ENCODE data around the gene MRPL10.

MRPL10 gene

GRCh38 chr17:47873200-47874090, 42.1 kb upstream of the MRPL10 start:
- Histone ChIP-seq H3K4me1 (peaks cover 4 to 38% (median 14%) of the 10 kb centered on the region in 10 experiments; a peak in 17 of 20 replicates), H3K36me3 (no peaks in the 10 kb centered on the region), H4K20me1 (no peaks in the 10 kb centered on the region; a peak in 2 of 22 replicates), H3K4me2 (peak overlapping the region in 5 of 11 experiments; percentile 9 to 30 (median 21); a peak in 3 of 22 replicates), H3K27me3 (peaks cover 0 to 18% (median 4%) of the 10 kb centered on the region in 11 experiments; a peak in 10 of 22 replicates), H3K9ac (no peak overlapping the region), H3K9me3 (replicated peaks in 1 of 11) (no peaks in the 10 kb centered on the region), H3K4me3 (no peak overlapping the region), H3K27ac (no peak overlapping the region)
- TF ChIP-seq Cebpa-rat (IDR thresholded peaks at IDR 0.05), result no peak

GRCh38 chr17:47872651-47873161, 41.4 kb upstream of the MRPL10 start:
- H3K4me2 ChIP-seq, result no peak overlapping the region
- no peaks in the 10 kb centered on the region for H3K36me3 ChIP-seq
- peaks cover 0 to 18% (median 4%) of the 10 kb centered on the region in 11 experiments; a peak in 10 of 22 replicates for H3K27me3 ChIP-seq
- no peak for TF ChIP-seq Cebpa-rat (IDR thresholded peaks at IDR 0.05)
- H4K20me1 ChIP-seq, result no peaks in the 10 kb centered on the region; a peak in 2 of 22 replicates
- peaks cover 4 to 31% (median 11%) of the 10 kb centered on the region in 10 experiments; a peak in 17 of 20 replicates for H3K4me1 ChIP-seq
- H3K27ac ChIP-seq, result no peak overlapping the region
- H3K9ac ChIP-seq, result no peak overlapping the region
- no peaks in the 10 kb centered on the region for H3K9me3 ChIP-seq (replicated peaks in 1 of 11)
- no peak overlapping the region for H3K4me3 ChIP-seq

- no peak overlapping the region for H3K4me3 ChIP-seq
- H3K27ac ChIP-seq, result no peak overlapping the region
- peaks cover 0 to 25% (median 6%) of the 10 kb centered on the region in 10 experiments; a peak in 13 of 20 replicates for H3K4me1 ChIP-seq
- TF ChIP-seq Cebpa-rat (IDR thresholded peaks at IDR 0.05), result no peak; a peak in 1 of 22 replicates
- H3K9ac ChIP-seq, result no peak overlapping the region
- H3K4me2 ChIP-seq, result peak overlapping the region in 1 of 11 experiments; percentile 5; a peak in 1 of 22 replicates
- no peaks in the 10 kb centered on the region; a peak in 2 of 22 replicates for H4K20me1 ChIP-seq
- H3K9me3 ChIP-seq (replicated peaks in 1 of 11), result no peaks in the 10 kb centered on the region
- no peaks in the 10 kb centered on the region for H3K36me3 ChIP-seq
- peaks cover 0 to 18% (median 4%) of the 10 kb centered on the region in 11 experiments; a peak in 10 of 22 replicates for H3K27me3 ChIP-seq
Measured at GRCh38 chr17:47872019-47872650, 40.8 kb upstream of the MRPL10 start.

- Histone ChIP-seq H3K4me3 (no peak overlapping the region), H3K27me3 (peaks cover 0 to 18% (median 4%) of the 10 kb centered on the region in 11 experiments; a peak in 10 of 22 replicates), H3K4me2 (no peak overlapping the region), H3K27ac (no peak overlapping the region), H3K36me3 (no peaks in the 10 kb centered on the region), H4K20me1 (no peaks in the 10 kb centered on the region; a peak in 3 of 22 replicates), H3K4me1 (peaks cover 0 to 25% (median 6%) of the 10 kb centered on the region in 10 experiments; a peak in 11 of 20 replicates), H3K9ac (no peak overlapping the region), H3K9me3 (replicated peaks in 1 of 11) (no peaks in the 10 kb centered on the region)
- no peak for TF ChIP-seq Cebpa-rat (IDR thresholded peaks at IDR 0.05)
Measured at GRCh38 chr17:47871048-47871447, 39.7 kb upstream of the MRPL10 start.

- Histone ChIP-seq H3K9me3 (replicated peaks in 1 of 11) (no peaks in the 10 kb centered on the region), H3K36me3 (no peaks in the 10 kb centered on the region), H3K27me3 (peaks cover 0 to 18% (median 4%) of the 10 kb centered on the region in 11 experiments; a peak in 10 of 22 replicates), H3K4me1 (peaks cover 0 to 23% (median 6%) of the 10 kb centered on the region in 10 experiments; a peak in 11 of 20 replicates), H3K4me3 (no peak overlapping the region), H4K20me1 (no peaks in the 10 kb centered on the region; a peak in 3 of 22 replicates), H3K4me2 (no peak overlapping the region), H3K9ac (no peak overlapping the region), H3K27ac (no peak overlapping the region)
- TF ChIP-seq Cebpa-rat (IDR thresholded peaks at IDR 0.05), result no peak
Measured at GRCh38 chr17:47870056-47870455, 38.7 kb upstream of the MRPL10 start.

GRCh38 chr17:47869114-47869513, 37.8 kb upstream of the MRPL10 start:
- Histone ChIP-seq H3K4me1 (peaks cover 0 to 21% (median 5%) of the 10 kb centered on the region in 10 experiments; a peak in 11 of 20 replicates), H3K4me2 (no peak overlapping the region), H3K4me3 (no peak overlapping the region), H3K9me3 (replicated peaks in 1 of 11) (no peaks in the 10 kb centered on the region), H3K9ac (no peak overlapping the region), H3K27ac (no peak overlapping the region), H3K36me3 (no peaks in the 10 kb centered on the region), H3K27me3 (peaks cover 0 to 18% (median 4%) of the 10 kb centered on the region in 11 experiments; a peak in 10 of 22 replicates), H4K20me1 (no peaks in the 10 kb centered on the region; a peak in 2 of 22 replicates)
- no peak for TF ChIP-seq Cebpa-rat (IDR thresholded peaks at IDR 0.05)

GRCh38 chr17:47867813-47868533, 36.6 kb upstream of the MRPL10 start:
- no peaks in the 10 kb centered on the region for H3K36me3 ChIP-seq
- no peak overlapping the region for H3K4me3 ChIP-seq
- H3K9me3 ChIP-seq (replicated peaks in 1 of 11), result no peaks in the 10 kb centered on the region
- H4K20me1 ChIP-seq, result no peaks in the 10 kb centered on the region; a peak in 2 of 22 replicates
- H3K27ac ChIP-seq, result no peak overlapping the region
- H3K4me1 ChIP-seq, result peaks cover 0 to 21% (median 3%) of the 10 kb centered on the region in 10 experiments; a peak in 10 of 20 replicates
- H3K27me3 ChIP-seq, result peaks cover 0 to 16% (median 4%) of the 10 kb centered on the region in 11 experiments; a peak in 9 of 22 replicates
- H3K9ac ChIP-seq, result no peak overlapping the region
- TF ChIP-seq Cebpa-rat (IDR thresholded peaks at IDR 0.05), result no peak
- H3K4me2 ChIP-seq, result no peak overlapping the region

- Histone ChIP-seq H3K4me3 (no peak overlapping the region), H3K36me3 (no peaks in the 10 kb centered on the region), H3K27ac (no peak overlapping the region), H3K4me2 (no peak overlapping the region), H3K9me3 (replicated peaks in 1 of 11) (no peaks in the 10 kb centered on the region), H4K20me1 (no peaks in the 10 kb centered on the region; a peak in 1 of 22 replicates), H3K4me1 (peaks cover 0 to 27% (median 6%) of the 10 kb centered on the region in 10 experiments; a peak in 10 of 20 replicates), H3K27me3 (peaks cover 0 to 6% (median 0%) of the 10 kb centered on the region in 11 experiments; a peak in 6 of 22 replicates), H3K9ac (no peak overlapping the region)
- no peak for TF ChIP-seq Cebpa-rat (IDR thresholded peaks at IDR 0.05)
Measured at GRCh38 chr17:47866941-47867340, 35.6 kb upstream of the MRPL10 start.
